HTR-8/SVneo (cell line): ENCODE results near the gene DNAJB5.
"Not testable (repeated sequence)": the region's sequence is repeated elsewhere in the genome, so short reads cannot be mapped to it uniquely, and the experiment has no call there.

Source experiments
- DNase-seq: peaks from one replicate; pipeline ENCODE4 v3.0.0; 2011; ENCODE audit warnings: low spot score, mixed read lengths; ENCODE audit not compliant: insufficient read length
- FAIRE-seq: peaks from 2 replicates; lab custom pipeline; 2011; peaks lifted over from hg19 to GRCh38; lab: Jason Lieb, UNC

Gene DNAJB5

DNA sequence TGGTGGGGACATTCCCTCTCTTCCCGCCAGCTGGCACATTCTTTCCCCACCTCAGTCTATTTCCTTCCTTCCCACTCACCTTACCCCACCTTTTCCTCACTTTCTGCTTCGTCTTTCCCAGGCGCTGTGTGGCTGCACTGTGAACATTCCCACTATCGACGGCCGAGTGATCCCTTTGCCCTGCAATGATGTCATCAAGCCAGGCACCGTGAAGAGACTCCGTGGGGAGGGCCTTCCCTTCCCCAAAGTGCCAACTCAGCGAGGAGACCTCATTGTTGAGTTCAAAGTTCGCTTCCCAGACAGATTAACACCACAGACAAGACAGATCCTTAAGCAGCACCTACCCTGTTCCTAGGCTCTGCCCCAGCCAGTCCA, 7.3 kb downstream of the DNAJB5 start:
- FAIRE-seq (no peak), DNase-seq (no peak)

- FAIRE-seq (no peak), DNase-seq (no peak)
These were observed 7.8 kb downstream of the DNAJB5 start for GRCh38 chr9:34997379-34997781.

DNA sequence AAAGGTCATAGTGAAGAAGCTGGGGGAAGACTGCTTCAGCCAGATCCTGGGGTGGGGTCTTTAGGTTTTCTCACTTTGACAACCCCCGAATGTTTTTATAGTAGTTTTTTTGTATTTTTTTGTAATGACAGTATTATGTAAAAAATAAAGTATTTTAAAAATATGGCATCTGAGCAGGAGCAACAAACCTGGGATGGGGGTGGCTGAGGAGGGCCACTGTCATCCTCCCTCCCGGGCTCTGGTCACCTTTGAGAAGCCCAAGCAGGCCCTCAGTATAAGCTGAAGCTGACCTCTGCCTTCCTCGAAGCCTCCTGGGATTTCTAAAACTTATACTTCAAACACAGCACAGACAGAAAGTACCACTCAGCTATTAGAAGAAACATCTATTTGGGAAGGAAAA, 8.7 kb downstream of the DNAJB5 start:
- no peak for DNase-seq
- FAIRE-seq = no peak

- FAIRE-seq = no peak
These were observed 10.0 kb downstream of the DNAJB5 start for GRCh38 chr9:34999576-34999975.

DNA sequence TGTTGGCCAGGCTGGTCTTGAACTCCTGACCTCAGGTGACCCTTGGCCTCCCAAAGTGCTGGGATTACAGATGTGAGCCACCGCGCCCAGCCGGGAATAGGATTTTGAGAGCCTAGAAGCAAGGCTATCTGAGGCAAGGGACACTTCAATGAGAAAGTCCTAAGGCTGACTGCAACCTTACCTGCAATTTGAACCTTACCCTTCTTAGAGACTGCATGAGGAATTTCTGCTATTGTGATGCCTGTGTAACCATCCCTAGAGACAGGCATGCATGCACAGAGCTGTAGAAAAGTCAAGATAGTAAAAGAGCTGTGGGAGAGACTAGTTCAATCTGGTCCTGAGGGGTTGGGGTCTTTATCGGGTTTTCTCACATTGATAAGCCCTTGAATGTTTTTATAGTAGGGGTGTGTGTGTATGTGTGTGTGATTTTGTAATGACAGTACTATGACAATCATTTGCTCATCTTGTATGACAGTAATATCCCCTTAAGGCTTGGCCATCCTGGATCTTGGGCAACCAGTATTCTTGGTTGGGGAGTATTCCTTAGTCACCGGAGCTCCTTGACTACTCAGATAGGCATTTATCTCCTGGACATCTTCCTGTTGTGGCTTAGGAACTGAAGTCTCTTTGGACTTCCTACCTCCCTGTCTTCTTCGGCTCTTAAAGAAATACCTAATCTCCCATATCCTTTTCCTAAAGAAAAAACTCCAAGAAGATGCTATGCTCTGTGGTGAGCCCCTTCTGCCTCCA, 11.2 kb downstream of the DNAJB5 start:
- DNase-seq (no peak), FAIRE-seq (no peak)

More at GRCh38 chr9:34999576-34999975, 10.0 kb downstream of the DNAJB5 start:
- DNase-seq = no peak

GRCh38 chr9:35001285-35001677, 11.7 kb downstream of the DNAJB5 start:
- no peak for DNase-seq
- no peak for FAIRE-seq

DNA sequence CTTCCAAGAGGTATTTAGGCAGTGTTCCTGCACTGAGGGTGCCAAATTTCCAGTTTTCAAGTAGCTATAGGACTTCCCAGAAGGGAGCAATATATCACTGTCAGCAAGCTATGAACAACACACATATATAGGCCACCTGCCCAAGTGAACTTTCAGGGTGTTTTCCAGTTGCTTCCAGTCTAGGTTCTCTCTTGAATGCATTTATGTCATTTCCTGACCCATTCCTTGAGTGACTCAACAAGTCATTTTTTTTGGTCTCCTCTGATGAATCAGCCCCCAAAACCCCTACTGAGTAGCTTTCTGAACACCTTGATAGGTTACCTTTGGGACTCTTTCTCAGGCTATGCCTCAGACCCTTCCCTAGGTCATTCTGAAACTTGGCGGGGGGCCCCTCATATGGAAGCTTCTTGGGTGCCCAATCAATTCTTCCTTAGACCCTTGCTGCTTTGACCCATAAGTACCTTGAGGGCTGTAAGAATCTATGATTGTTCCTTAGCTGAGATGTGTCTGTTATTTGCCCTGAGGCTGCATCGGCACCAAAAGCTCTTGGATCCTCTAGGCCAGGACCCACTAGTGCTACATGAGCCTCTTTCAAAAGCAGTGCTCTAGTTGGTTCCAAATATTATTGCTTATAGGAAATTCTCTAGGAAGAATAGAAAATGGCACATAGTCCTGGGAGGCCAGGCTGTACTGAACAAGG, 12.4 kb downstream of the DNAJB5 start:
- DNase-seq (no peak), FAIRE-seq (no peak)

GRCh38 chr9:35002623-35003022, 13.1 kb downstream of the DNAJB5 start:
- no peak for DNase-seq
- FAIRE-seq = no peak

DNA sequence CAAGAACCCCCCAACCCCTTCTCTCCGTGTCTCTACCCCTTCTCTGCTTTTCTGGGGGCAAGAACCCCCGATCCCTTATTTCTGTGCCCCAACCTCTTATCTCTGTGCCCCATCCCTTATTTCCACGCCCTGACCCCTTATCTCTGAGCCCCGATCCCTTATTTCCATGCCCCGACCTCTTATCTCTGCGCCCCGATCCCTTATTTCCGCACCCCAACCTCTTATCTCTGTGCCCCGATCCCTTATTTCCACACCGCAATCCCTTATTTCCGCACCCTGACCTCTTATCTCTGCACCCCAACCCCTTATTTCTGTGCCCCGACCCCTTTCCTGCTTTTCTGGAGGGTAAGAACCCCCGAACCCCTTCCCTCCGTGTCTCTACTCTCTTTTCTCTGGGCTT, 14.8 kb downstream of the DNAJB5 start:
- FAIRE-seq, DNase-seq: not testable (repeated sequence)

DNA sequence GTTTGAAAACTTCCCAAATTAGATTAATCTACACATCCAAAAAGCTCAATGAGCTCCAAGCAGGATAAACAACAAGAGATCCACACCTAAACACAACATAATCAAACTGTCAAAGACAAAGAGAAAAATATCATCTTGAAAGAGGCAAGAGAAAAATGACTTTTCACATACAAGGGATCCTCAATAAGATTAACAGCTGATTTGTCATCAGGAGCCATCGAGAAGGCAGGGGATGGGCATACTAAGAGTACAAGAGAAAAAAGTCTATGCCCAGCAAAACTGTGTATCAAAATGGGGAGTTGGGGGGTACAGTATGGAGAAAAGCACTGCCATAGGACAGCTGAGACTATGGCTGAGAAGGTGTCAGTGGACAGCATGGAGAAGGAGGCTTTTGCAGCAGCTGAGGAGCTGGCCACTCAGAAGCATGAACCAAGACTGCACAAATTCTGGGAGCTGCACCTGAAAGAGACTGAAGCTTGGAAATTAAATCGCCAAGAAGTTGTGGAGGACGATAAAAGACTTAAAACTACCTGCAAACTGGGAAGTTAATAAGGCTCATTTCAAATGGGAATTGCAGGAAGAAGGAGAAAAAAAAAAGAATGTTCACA, 20.9 kb downstream of the DNAJB5 start:
- DNase-seq (no peak), FAIRE-seq (no peak)

GRCh38 chr9:35014517-35014916, 25.0 kb downstream of the DNAJB5 start:
- DNase-seq (no peak), FAIRE-seq (no peak)

DNA sequence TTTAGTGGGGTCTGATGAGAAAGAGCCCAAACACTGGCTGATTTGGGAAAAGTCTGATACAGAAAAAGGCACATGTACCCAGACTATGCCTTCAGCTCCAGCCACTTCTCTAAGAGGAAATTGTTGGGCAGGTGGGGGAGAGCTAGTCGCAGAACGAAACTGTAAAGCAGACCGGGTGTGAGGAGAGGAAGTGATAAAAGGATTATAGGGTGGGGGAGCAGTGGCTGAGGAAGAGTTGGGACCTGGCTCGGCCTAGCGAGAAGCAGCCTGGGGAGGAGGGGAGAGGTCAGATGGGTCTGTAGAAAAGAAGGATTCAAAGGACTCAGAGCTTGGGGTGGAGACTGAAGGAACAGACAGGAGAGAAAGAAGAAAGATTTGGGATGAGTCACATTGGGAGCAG, 33.9 kb downstream of the DNAJB5 start:
- FAIRE-seq, DNase-seq: not testable (repeated sequence)

- FAIRE-seq = no peak
- no peak for DNase-seq
These were observed 37.1 kb downstream of the DNAJB5 start for GRCh38 chr9:35026671-35027070.

- DNase-seq (no peak), FAIRE-seq (no peak)
These were observed 37.8 kb downstream of the DNAJB5 start for GRCh38 chr9:35027374-35027773.

GRCh38 chr9:35027860-35028259, 38.3 kb downstream of the DNAJB5 start:
- FAIRE-seq = no peak
- no peak for DNase-seq

DNA sequence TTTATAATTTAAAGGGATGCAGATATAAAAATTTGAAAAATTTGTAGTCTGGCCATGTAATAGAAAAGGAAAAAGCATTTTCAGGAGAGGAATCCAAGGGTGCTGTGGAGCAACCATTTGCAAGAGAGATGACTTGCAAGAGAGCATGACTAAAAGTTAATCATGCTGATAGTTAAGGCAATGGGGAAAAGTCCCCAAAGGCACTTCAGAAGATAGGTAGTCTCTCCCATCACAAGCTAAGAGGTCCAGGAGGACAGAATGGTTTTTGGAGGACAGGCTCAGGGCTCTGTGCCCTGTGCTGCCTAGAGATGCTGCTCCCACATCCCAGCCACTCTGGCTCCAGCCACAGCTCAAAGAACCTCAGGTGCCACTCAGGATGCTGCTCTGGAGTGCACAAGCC, 38.8 kb downstream of the DNAJB5 start:
- FAIRE-seq (no peak), DNase-seq (no peak)

DNA sequence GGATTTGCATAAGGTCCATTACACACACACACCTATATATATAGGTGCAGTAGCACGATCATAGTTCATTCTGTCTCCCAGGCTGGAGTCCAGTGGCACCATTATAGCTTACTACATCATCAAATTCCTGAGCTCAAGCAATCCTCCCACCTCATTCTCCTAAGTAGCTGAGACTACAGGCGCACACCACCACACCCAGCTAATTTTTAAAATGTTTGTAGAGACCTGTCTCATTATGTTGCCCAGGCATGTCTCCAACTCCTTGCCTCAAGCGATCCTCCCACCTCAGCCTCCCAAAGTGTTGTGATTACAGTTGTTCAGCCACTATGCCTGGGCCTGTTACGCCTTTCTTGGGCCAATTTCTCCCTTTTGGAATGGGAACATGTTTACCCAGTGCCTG, 39.7 kb downstream of the DNAJB5 start:
- no peak for FAIRE-seq

GRCh38 chr9:35029852-35030251, 40.3 kb downstream of the DNAJB5 start:
- DNase-seq (no peak), FAIRE-seq (no peak)

More for the DNA sequence above, 39.7 kb downstream of the DNAJB5 start:
- DNase-seq = no peak

GRCh38 chr9:35033101-35033500, 43.6 kb downstream of the DNAJB5 start:
- no peak for FAIRE-seq
- no peak for DNase-seq

DNA sequence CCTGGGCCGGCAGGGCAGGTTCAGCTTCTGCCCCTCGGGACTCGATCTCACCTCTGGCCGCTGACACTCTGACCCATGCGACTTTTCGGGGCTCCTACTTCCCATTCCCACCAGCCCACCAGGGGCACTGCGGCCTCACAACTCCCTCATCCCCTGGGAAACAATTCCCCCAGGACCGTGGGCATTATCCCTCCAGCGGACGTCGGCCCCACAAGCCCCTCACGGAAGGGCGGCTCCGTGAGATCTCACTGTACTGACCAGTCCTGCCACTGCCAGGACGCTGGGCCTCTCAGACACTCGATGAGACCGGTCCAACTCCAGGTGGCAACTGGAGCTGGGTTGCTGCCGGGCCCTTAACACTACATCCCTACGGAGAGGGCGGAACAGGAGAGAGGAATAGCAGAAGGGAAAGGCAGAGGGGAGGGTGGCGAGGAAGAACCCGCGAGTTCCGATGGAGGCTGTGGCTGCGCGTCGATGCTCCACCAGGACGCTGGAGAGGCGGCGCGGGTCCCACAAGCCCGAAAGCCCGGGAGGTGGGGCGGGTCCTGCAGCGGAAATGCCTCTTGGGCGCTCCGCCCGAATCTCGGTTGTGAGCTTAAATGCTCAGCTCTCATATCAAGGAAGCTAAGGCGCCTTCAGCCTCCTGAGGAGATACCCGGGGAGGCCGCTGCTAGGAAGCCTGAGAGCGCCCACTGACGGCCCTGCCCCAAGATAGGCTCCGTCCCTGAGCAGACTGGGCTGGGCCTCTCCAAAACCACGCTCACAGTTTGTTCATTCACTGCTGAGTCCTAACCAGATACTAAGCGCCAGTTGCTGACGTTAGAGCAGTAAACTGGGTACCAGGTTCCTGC, 46.5 kb downstream of the DNAJB5 start:
- DNase-seq (no peak), FAIRE-seq (no peak)
